Germinal center (tissue), 1 donor: Measurements from ENCODE around the gene ZNF429.
"Not testable (repeated sequence)": the region's sequence is repeated elsewhere in the genome, so short reads cannot be mapped to it uniquely, and the experiment has no call there.

ENCODE experiments used
- DNase-seq: peaks from one replicate; pipeline ENCODE4 v3.0.0; 2012; ENCODE audit warnings: mixed read lengths, low spot score

Gene ZNF429

GRCh38 chr19:21505459-21506451 lies at the start of gene ZNF429:
Gene ZNF429, plus strand, starts transcription at chr19:21505602. Its CDS starts 170 bp downstream, at chr19:21505772.
- DNase-seq, result peak; percentile 96

- DNase-seq, result no peak
These were observed 44.7 kb upstream of the ZNF429 start for GRCh38 chr19:21460686-21461085.

GRCh38 chr19:21462540-21462939 lies 42.9 kb upstream of the ZNF429 start:
- DNase-seq, result no peak

GRCh38 chr19:21463449-21464105 lies 41.8 kb upstream of the ZNF429 start:
- DNase-seq, result peak; percentile 91

- no peak for DNase-seq
These were observed 38.8 kb upstream of the ZNF429 start for GRCh38 chr19:21466627-21467026.

- DNase-seq, result no peak
These were observed 36.6 kb upstream of the ZNF429 start for GRCh38 chr19:21468791-21469190.

GRCh38 chr19:21472507-21472906 lies 32.9 kb upstream of the ZNF429 start:
- DNase-seq, result no peak

GRCh38 chr19:21474671-21475181 lies 30.7 kb upstream of the ZNF429 start:
- DNase-seq, result peak; percentile 95

GRCh38 chr19:21482361-21482760 lies 23.0 kb upstream of the ZNF429 start:
- DNase-seq, result not testable (repeated sequence)

- peak; percentile 52 for DNase-seq
These were observed 22.5 kb upstream of the ZNF429 start for GRCh38 chr19:21482863-21483276.

GRCh38 chr19:21483589-21484170 lies 21.7 kb upstream of the ZNF429 start:
- peak; percentile 37 for DNase-seq

- no peak for DNase-seq
These were observed 20.8 kb upstream of the ZNF429 start for GRCh38 chr19:21484631-21485030.

- no peak for DNase-seq
These were observed 19.5 kb upstream of the ZNF429 start for GRCh38 chr19:21485926-21486325.

GRCh38 chr19:21487969-21488368 lies 17.4 kb upstream of the ZNF429 start:
- no peak for DNase-seq

- DNase-seq, result no peak
These were observed 14.3 kb upstream of the ZNF429 start for GRCh38 chr19:21491146-21491545.

- no peak for DNase-seq
These were observed 12.2 kb upstream of the ZNF429 start for GRCh38 chr19:21492947-21493906.

GRCh38 chr19:21496876-21497275 lies 8.5 kb upstream of the ZNF429 start:
- no peak for DNase-seq

- DNase-seq, result no peak
These were observed 6.8 kb upstream of the ZNF429 start for GRCh38 chr19:21498651-21499050.

- DNase-seq, result no peak
These were observed 2.8 kb downstream of the ZNF429 start for GRCh38 chr19:21508198-21508597.

- not testable (repeated sequence) for DNase-seq
These were observed 5.7 kb downstream of the ZNF429 start for GRCh38 chr19:21511058-21511457.

- not testable (repeated sequence) for DNase-seq
These were observed 7.2 kb downstream of the ZNF429 start for GRCh38 chr19:21512609-21513008.
